Measurements from ENCODE around the gene ASTN2.

Gene ASTN2

DNA sequence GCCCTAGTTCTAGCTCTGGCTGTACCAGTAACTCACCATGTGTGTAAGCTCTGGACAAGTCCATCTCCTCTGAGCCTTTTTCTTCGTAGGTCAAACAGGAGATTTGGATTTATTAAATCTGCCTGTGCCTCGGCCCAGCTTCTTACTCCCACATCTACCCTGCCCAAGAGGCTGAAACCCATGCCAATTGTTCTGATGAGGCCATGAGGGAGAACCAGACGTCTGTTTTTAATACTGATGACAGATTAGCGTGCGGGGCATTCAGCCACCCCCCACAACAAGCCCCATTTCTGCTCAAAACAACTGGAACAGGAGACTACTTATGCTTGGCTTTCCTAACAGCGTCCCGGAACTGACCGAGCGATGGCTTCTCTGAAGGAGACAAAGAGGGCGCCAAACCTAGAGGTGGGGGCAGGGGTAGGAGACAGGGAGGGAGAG lies 808.9 kb downstream of the ASTN2 start:
- DNase-seq (ENCODE audit: low read depth), result no peak

DNA sequence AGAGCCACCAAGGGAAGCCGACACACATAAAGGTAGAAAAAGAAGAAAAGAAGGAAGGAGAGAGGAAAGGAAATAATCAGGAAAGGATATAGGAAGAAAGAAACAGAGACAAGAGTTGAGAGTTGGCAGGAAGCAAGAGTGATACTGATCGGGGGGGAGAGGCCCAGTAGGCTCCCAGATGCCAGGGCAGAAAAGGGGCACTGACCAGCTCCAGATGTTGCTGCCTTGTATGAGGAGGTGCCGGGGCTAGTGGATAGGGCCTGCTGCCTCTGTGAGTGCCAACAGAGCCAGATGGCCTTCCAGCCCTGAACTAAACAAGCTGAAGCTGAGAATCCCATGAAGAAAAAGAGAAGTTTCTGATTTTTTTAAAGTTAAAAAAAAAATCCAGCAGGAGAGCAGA lies 809.8 kb downstream of the ASTN2 start:
- no peak for DNase-seq (ENCODE audit: low read depth)

DNA sequence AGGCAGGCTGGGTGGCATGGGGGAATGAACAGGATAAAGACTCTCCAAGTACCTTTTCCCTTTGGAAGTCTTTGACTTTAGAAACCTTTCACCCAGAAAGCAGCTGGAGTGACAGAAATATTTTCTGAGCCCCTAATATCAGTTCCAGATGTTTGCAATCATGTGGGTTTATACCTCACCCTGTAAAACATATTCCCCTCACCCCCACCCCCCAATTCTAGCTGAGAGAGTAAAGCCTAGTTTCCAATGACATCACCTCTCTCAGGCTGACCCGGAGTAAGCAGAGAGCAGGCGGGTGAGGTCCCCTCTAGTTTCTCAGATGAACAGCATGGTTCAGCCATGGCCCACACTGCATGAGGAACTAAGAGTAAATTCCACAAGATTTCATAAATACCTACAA lies 810.6 kb downstream of the ASTN2 start:
- no peak for DNase-seq (ENCODE audit: low read depth)

GRCh38 chr9:116599342-116599884 lies 815.4 kb downstream of the ASTN2 start:
- no peak for DNase-seq (ENCODE audit: low read depth)

GRCh38 chr9:116596646-116597045 lies 818.2 kb downstream of the ASTN2 start:
- no peak for DNase-seq (ENCODE audit: low read depth)

DNA sequence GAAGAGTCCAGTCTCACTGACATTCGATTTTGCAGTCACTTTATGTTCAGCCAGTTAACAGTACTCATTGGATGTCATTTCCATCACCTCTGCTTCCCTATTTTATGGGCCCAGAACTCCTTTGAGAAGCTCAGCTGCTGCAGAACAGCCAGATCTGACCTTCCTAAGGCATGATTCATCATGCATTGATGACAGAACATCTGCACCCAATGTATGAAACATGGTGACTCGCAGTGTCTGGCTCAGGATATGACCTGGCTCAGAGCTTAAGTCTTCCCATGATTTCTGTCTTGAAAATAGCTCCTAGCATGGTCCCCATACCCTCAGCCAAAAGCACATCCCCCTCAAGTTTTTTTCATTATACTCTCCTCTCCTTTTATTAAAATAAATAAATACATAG lies 820.3 kb downstream of the ASTN2 start:
- no peak for DNase-seq (ENCODE audit: low read depth)

DNA sequence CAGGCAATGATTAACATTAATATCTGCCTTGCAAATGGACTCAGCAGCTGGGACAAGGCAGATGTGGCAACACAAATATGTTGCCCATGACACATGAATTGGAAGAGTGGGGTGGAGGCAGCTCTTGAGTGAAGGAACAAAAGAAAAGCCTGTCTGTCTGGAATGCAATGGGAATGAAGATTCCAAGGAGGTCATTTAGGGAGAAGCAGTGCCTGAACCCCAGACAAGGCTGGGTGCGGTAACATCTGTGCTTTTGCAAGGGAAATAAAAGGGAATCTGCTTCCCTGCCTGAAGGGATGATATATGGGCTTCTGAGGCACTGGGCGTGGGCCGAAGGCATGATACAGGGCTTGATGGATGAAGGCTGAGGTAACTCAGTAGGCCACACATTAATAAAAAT lies 821.9 kb downstream of the ASTN2 start:
- no peak for DNase-seq (ENCODE audit: low read depth)

DNA sequence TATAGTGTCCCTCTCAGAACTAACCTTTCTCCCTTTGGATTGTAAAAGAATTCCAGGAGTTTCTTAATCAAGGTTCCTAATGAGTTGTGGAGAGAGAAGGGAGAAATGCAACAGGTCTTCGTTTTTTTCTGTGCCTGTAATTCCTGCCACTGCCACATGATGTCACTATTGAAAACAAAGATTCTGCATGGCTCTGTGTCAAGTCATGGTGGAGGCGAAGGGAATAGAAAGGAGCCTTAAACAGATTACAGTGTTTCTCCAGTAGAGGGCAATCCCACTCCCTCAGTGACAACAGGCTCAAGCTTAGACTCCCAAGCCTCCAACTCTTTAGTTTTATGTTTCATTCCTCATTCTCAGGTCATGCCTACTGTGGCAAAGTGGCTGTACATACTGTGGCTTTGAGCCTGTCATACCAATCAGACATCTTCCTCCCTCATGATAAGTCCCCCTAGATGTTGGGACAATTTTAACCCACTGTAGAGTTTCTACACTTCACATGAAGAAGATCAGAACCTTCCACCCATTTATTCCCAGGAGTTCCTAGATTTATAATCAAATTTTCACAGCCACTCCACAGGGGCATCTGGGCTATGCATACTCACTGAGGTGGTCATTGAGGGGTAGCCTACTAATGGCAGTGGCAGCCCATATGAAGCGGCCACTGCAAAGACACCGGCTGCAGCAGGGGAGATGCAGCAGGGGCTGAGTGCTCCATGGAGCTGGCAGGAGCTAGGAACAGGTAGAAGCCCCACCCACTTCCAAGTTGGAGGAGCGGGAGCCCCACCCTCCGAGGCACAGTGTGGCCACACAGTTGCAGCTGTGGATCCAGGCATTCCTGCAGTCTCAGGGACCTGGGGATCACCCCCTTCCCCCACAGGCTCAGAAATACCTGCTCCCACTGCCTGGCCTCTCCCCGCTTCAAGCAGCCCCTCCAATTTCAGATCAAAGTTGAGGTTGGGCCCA lies 825.2 kb downstream of the ASTN2 start:
- DNase-seq (ENCODE audit: low read depth), result no peak

DNA sequence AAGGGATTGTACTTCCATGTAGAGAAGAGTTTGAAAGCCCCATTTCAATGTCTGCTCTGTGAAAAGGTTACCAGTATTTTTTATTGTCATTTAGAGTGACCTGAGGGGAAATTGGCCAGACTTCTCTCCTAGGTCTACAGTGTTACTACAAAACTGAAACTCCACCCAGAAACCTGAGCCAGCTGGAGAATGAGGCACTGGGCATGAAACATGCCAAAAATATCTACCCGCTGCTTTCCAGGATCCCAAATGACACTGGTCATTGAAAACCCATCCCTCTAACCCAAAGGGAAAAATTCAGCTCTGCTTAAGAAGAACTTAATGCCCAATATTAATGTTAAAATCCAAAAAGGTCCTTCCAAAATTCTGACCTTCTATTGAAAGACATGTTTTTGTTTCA lies 826.9 kb downstream of the ASTN2 start:
- no peak for DNase-seq (ENCODE audit: low read depth)

GRCh38 chr9:116585896-116586295 lies 829.0 kb downstream of the ASTN2 start:
- DNase-seq (ENCODE audit: low read depth), result no peak

GRCh38 chr9:116585204-116585603 lies 829.7 kb downstream of the ASTN2 start:
- no peak for DNase-seq (ENCODE audit: low read depth)

- no peak for DNase-seq (ENCODE audit: low read depth)
Observed at GRCh38 chr9:116580853-116581252, 834.0 kb downstream of the ASTN2 start.

DNA sequence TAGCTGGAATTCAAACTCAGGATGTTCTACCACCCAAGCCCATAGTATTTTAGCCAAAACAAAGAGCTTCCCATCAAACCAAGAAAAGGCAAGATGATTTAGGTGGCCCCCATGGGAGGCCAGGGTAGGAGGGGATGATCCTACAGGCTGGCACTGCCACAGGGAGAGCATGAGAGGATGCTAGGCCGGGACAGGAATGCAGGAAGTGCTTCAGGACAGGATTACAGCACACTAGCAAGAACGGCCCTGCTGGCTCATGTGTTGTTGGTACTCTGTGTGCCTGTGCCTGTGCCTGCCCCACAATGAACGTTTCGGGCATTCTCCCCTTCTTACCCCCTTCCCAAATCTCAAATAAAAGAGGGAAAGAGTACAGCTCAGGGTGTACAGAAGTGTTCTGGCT lies 838.5 kb downstream of the ASTN2 start:
- no peak for DNase-seq (ENCODE audit: low read depth)

DNA sequence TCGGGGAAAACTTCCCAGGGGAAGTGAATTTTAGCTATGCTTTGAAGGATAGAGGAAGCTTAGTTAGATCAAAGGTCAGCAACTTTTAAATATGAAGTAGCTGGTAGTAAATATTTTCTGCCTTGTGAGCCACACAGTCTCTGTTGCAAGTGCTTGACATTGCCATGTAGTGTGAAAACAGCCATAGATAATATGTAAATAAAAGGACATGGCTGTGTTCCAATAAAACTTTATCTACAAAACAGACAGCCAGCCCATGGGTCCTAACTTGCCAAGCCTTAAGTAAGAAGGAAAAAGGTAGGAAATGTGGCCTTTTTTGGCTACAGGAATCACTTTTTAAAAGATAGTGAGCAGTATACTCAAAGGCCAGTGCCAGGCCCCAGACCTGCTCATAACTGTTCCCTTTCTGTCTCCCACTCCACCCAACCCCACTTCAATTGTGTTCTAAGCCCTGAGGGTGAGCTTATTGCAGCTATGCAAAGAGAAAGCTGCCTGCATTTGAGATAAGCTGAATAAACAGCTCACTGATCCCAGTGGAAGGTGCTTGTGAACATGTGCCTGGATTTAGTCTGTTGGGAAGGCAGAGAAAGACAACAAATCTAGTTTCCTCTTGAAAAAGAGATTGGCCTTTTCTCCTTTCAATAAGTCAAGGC lies 840.7 kb downstream of the ASTN2 start:
- DNase-seq (ENCODE audit: low read depth), result no peak

DNA sequence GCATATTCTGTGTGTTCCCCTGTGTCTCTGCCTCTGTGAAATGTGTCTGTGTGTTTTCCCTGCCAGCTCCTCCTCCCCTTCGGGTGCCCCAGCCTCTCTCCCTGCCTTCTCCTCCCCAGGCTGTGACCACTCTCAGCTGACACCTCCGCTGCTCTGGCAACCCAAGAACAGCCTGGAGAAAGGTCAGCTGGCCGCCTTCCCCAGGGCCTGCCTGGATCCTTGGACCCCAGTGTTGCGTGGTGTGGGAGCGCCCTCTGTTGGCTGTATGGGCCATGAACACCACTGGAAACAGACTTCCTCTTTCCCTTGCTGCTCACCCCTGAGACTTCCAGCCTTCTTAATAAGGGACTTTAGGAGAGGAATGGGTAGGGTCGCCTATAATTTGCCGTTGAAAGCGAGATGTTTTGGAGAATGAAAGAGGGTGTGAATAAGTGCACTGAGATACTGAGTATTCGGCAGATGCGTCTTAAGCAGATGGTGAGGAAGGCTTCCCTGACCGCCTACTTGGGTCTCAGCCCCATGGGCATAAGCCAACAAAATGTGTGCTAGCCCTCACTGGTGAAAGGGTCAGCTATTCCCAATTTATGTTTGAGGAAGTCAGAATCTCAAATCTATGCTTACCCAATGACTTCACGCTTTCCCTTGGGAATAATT lies 842.6 kb downstream of the ASTN2 start:
- no peak for DNase-seq (ENCODE audit: low read depth)

GRCh38 chr9:116569111-116569510 lies 845.7 kb downstream of the ASTN2 start:
- no peak for DNase-seq (ENCODE audit: low read depth)

DNA sequence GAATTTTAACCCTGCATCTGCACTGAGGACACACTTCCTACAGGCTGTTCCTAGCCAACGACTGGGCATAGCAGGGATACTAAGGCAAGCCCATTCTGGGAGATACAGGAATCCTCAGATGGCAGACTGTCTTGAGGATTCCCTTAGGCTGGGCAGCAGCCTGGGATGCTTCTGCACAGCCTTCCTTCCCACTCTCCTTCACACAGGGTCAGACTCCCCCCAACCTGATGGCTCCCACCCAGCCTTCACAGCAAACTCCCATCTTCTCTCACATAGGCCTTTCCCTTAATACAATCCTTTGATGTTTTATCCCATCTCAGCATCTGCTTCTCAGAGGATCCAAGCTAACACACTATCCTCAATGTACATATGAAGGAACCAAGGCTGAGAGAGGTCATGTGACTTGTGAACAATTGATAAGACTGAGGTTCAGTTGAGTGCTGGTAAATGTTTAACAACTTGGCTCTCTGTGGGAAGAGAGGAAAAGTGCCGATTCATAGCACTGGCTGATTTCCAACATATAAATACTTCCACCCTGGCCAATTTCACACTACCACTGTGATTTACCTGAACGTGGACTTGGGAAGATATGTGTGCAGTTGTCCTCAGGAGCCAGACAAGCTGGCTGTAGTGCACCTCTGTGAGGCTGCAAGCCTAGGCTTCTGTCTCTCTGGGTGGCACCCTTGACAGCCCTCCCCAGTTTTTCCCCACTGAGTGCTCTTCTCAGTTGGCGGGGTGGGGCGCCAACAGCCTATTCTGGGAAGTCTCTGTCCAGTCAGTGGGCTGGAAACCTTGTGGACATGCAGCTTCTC lies 848.0 kb downstream of the ASTN2 start:
- no peak for DNase-seq (ENCODE audit: low read depth)

GRCh38 chr9:116565986-116566385 lies 848.9 kb downstream of the ASTN2 start:
- DNase-seq (ENCODE audit: low read depth), result no peak

- no peak for DNase-seq (ENCODE audit: low read depth)
Observed at GRCh38 chr9:116564266-116564793, 850.5 kb downstream of the ASTN2 start.

DNA sequence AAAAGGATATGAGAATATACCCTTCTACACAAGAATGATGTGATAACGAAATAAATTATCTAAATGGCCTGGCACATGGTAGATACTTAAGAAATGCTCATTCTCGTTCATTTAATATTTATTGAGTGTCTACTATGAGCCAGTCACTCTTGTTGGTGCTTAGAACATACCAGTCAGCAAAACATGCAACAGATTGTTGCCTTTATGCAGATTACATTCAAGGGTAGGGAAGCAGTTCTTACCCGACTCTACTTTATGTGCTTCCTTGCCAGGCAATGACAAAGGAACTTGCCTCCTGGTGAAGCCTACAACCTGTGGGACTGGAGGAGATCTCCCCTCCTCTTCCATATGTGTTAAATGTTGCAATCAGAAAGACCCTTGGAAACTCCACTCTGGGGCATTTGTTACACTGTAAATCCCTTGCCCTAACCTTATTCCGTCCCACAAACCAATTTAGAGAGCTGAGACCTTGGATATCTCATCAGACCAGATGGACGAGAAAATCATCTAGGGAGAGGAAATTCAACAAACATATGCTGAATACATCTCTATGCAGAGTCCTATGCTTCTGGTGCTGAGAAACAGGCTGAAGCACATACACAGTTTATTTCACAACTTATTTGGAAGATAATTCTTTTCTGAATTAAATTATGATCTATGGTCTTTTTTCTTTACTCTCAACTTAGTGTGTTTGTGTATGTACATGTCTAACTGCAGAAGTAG lies 855.9 kb downstream of the ASTN2 start:
- DNase-seq (ENCODE audit: low read depth), result no peak

DNA sequence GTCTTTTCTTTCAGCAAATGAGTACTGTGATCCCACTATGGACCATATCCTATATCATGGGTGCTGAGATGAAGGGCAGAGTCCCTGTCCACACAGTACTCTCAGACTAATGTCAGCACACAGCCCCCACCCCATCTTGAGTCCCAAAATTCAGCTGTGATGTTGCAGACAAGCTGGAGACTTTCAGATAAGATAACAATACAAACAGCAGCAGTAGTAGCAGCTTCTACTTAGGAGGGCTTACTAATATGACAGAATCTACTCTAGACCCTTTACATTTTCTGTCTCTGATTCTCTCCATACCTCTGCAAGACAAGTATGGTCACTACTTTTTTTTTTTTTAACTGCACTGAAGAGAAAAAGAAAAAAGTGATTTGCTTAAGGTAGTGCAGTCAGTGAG lies 856.8 kb downstream of the ASTN2 start:
- no peak for DNase-seq (ENCODE audit: low read depth)
